Activated CD4-positive, alpha-beta T cell treated with anti-CD3 and anti-CD28 coated beads, Interleukin-2, amount 10 ng/mL, durations not matched to agents 7 days and 5 days (primary cell): Measurements from ENCODE around the gene ELP2. TPM values are rescaled to one million over a fixed set of nuclear protein-coding genes. Genes with fewer than 3 reads are reported as not detected.

Experiments used
- CTCF ChIA-PET: fragments of 350-600 bp; sonication (Branson Sonifier 250); formaldehyde crosslinking; loops from one replicate; lab custom pipeline; 2021; ENCODE audit warnings: antibody characterized with exemption; lab: Charles Lee
- POLR2A ChIA-PET: fragments of 350-600 bp; sonication (Branson Sonifier 250); formaldehyde crosslinking; loops from one replicate; lab custom pipeline; 2021; ENCODE audit warnings: antibody characterized with exemption; lab: Charles Lee
- DNase-seq: peaks from one replicate; pipeline ENCODE4 v3.0.0-alpha.2; 2020
- H3K27ac Mint-ChIP-seq: one replicate; pipeline ENCODE4 v1.8.0; 2021; ENCODE audit warnings: mild to moderate bottlenecking, moderate library complexity, mixed read lengths
- H3K27me3 Mint-ChIP-seq: one replicate; pipeline ENCODE4 v1.8.0; 2021; ENCODE audit warnings: mixed read lengths
- H3K36me3 Mint-ChIP-seq: one replicate; pipeline ENCODE4 v1.8.0; 2021; ENCODE audit warnings: low read depth, mixed read lengths
- H3K4me1 Mint-ChIP-seq: one replicate; pipeline ENCODE4 v1.8.0; 2021; ENCODE audit warnings: mixed read lengths
- H3K4me3 Mint-ChIP-seq: one replicate; pipeline ENCODE4 v1.8.0; 2021; ENCODE audit warnings: mild to moderate bottlenecking, moderate library complexity, mixed read lengths
- H3K9me3 Mint-ChIP-seq: one replicate; pipeline ENCODE4 v1.8.0; 2021; ENCODE audit warnings: mixed read lengths
- total RNA-seq, 2 experiments: library from RNA; stranded (reverse); gene quantifications; one replicate each; pipeline ENCODE4 v1.2.3, GENCODE V29; 2021

Gene ELP2
- total RNA-seq, 2 experiments from 2014 or later, result 63.3 to 72.8 TPM

- ChIA-PET POLR2A (no interaction called here), CTCF (interaction anchor here (0.7 to 0.9 kb wide), 2 partner anchors 11 to 30 kb away, joined by 3 read pairs; no protein-coding TSS in a partner anchor)
- Mint-ChIP-seq H3K4me1 (peaks cover 13% of the 10 kb centered on the region), H3K36me3 (no peaks in the 10 kb centered on the region), H3K27ac (no peak overlapping the region), H3K4me3 (peak overlapping the region; percentile 73), H3K9me3 (no peaks in the 10 kb centered on the region), H3K27me3 (peaks cover 30% of the 10 kb centered on the region)
- peak; percentile 21 for DNase-seq
These were observed 56.9 kb downstream of the ELP2 start for GRCh38 chr18:36186461-36187192.

- POLR2A ChIA-PET, result no interaction called here
- H3K9me3 Mint-ChIP-seq, result no peaks in the 10 kb centered on the region
- CTCF ChIA-PET, result interaction anchor here (0.7 kb wide), 1 partner anchor 30 kb away, joined by 3 read pairs; no protein-coding TSS in a partner anchor
- peaks cover 13% of the 10 kb centered on the region for H3K4me1 Mint-ChIP-seq
- H3K36me3 Mint-ChIP-seq, result no peaks in the 10 kb centered on the region
- H3K4me3 Mint-ChIP-seq, result peak within 1 kb of the TSS; percentile 73
- H3K27ac Mint-ChIP-seq, result no peak within 1 kb of the TSS
- peaks cover 33% of the 10 kb centered on the region for H3K27me3 Mint-ChIP-seq
- peak; percentile 39 for DNase-seq
These were observed 57.6 kb downstream of the ELP2 start, which contains the start of gene MOCOS for GRCh38 chr18:36187193-36187825. TSS of gene MOCOS (plus strand) at chr18:36187497. CDS start at chr18:36187540, 43 bp downstream.

- Mint-ChIP-seq H3K9me3 (no peaks in the 10 kb centered on the region), H3K27ac (no peak overlapping the region), H3K4me3 (peak overlapping the region; percentile 65), H3K27me3 (peaks cover 33% of the 10 kb centered on the region), H3K4me1 (peaks cover 13% of the 10 kb centered on the region), H3K36me3 (no peaks in the 10 kb centered on the region)
- no peak for DNase-seq
- ChIA-PET CTCF (interaction anchor here (1.3 kb wide), 1 partner anchor 15 kb away, joined by 3 read pairs; no protein-coding TSS in a partner anchor), POLR2A (no interaction called here)
These were observed 58.4 kb downstream of the ELP2 start for GRCh38 chr18:36187826-36188721.

- Mint-ChIP-seq H3K27ac (no peak overlapping the region), H3K27me3 (peaks cover 33% of the 10 kb centered on the region), H3K4me1 (peaks cover 13% of the 10 kb centered on the region), H3K4me3 (peak overlapping the region; percentile 65), H3K9me3 (no peaks in the 10 kb centered on the region), H3K36me3 (no peaks in the 10 kb centered on the region)
- ChIA-PET CTCF (interaction anchor here (1.3 kb wide), 1 partner anchor 16 kb away, joined by 3 read pairs; no protein-coding TSS in a partner anchor), POLR2A (no interaction called here)
- DNase-seq, result no peak
These were observed 59.2 kb downstream of the ELP2 start for GRCh38 chr18:36188916-36189315.

GRCh38 chr18:36189486-36189885 is 59.8 kb downstream of the ELP2 start:
- DNase-seq, result no peak
- Mint-ChIP-seq H3K4me1 (peaks cover 13% of the 10 kb centered on the region), H3K27ac (no peak overlapping the region), H3K36me3 (no peaks in the 10 kb centered on the region), H3K9me3 (no peaks in the 10 kb centered on the region), H3K4me3 (no peak overlapping the region), H3K27me3 (peaks cover 33% of the 10 kb centered on the region)
- CTCF ChIA-PET, result interaction anchor here (0.8 to 1.3 kb wide), 2 partner anchors 16 to 24 kb away, joined by 3 to 4 read pairs; no protein-coding TSS in a partner anchor
- POLR2A ChIA-PET, result no interaction called here

- no peaks in the 10 kb centered on the region for H3K36me3 Mint-ChIP-seq
- no peak for DNase-seq
- H3K27ac Mint-ChIP-seq, result no peak overlapping the region
- H3K9me3 Mint-ChIP-seq, result no peaks in the 10 kb centered on the region
- CTCF ChIA-PET, result interaction anchor here (1.2 kb wide), 1 partner anchor 173 kb away, joined by 5 read pairs; no protein-coding TSS in a partner anchor
- no peak overlapping the region for H3K4me3 Mint-ChIP-seq
- POLR2A ChIA-PET, result no interaction called here
- peaks cover 9% of the 10 kb centered on the region for H3K4me1 Mint-ChIP-seq
- H3K27me3 Mint-ChIP-seq, result peaks cover 34% of the 10 kb centered on the region
These were observed 61.6 kb downstream of the ELP2 start for GRCh38 chr18:36191286-36191685.

GRCh38 chr18:36191711-36192110 is 62.0 kb downstream of the ELP2 start:
- H3K4me3 Mint-ChIP-seq, result no peak overlapping the region
- ChIA-PET POLR2A (no interaction called here), CTCF (interaction anchor here (0.6 to 1.0 kb wide), 2 partner anchors 9 to 38 kb away, joined by 3 read pairs; no protein-coding TSS in a partner anchor)
- DNase-seq, result no peak
- H3K4me1 Mint-ChIP-seq, result peaks cover 6% of the 10 kb centered on the region
- no peaks in the 10 kb centered on the region for H3K36me3 Mint-ChIP-seq
- no peaks in the 10 kb centered on the region for H3K9me3 Mint-ChIP-seq
- H3K27ac Mint-ChIP-seq, result no peak overlapping the region
- H3K27me3 Mint-ChIP-seq, result peaks cover 34% of the 10 kb centered on the region

- H3K36me3 Mint-ChIP-seq, result no peaks in the 10 kb centered on the region
- H3K9me3 Mint-ChIP-seq, result no peaks in the 10 kb centered on the region
- ChIA-PET POLR2A (no interaction called here), CTCF (interaction anchor here (0.5 kb wide), 1 partner anchor 447 kb away, joined by 8 read pairs; no protein-coding TSS in a partner anchor)
- H3K27ac Mint-ChIP-seq, result no peak overlapping the region
- peaks cover 17% of the 10 kb centered on the region for H3K27me3 Mint-ChIP-seq
- H3K4me3 Mint-ChIP-seq, result no peak overlapping the region
- H3K4me1 Mint-ChIP-seq, result no peaks in the 10 kb centered on the region
- DNase-seq, result no peak
These were observed 65.1 kb downstream of the ELP2 start for GRCh38 chr18:36194600-36195315.

- ChIA-PET POLR2A (no interaction called here), CTCF (interaction anchor here (1.3 kb wide), 1 partner anchor 15 kb away, joined by 4 read pairs; no protein-coding TSS in a partner anchor)
- Mint-ChIP-seq H3K9me3 (no peaks in the 10 kb centered on the region), H3K27me3 (peaks cover 11% of the 10 kb centered on the region), H3K36me3 (no peaks in the 10 kb centered on the region), H3K4me3 (no peak overlapping the region), H3K27ac (no peak overlapping the region), H3K4me1 (no peaks in the 10 kb centered on the region)
- no peak for DNase-seq
These were observed 65.9 kb downstream of the ELP2 start for GRCh38 chr18:36195427-36196122.

GRCh38 chr18:36196238-36196995 is 66.7 kb downstream of the ELP2 start:
- ChIA-PET POLR2A (interaction anchor here (0.6 kb wide), 1 partner anchor 252 kb away, joined by 8 read pairs; no protein-coding TSS in a partner anchor), CTCF (interaction anchor here (1.3 kb wide), 1 partner anchor 15 kb away, joined by 4 read pairs; no protein-coding TSS in a partner anchor)
- H3K4me3 Mint-ChIP-seq, result no peak overlapping the region
- no peak overlapping the region for H3K27ac Mint-ChIP-seq
- no peaks in the 10 kb centered on the region for H3K36me3 Mint-ChIP-seq
- peaks cover 9% of the 10 kb centered on the region for H3K27me3 Mint-ChIP-seq
- no peaks in the 10 kb centered on the region for H3K9me3 Mint-ChIP-seq
- no peaks in the 10 kb centered on the region for H3K4me1 Mint-ChIP-seq
- no peak for DNase-seq
